Parathyroid adenoma (tissue), 2 donors: ENCODE data around the gene MAGI3.

Source experiments
- H2AFZ ChIP-seq: fragments of 300-600 bp; sonication (generic); one replicate; pipeline ENCODE4 v1.7.0; 2017; ENCODE audit warnings: antibody characterized with exemption, mild to moderate bottlenecking
- H3K27ac ChIP-seq: fragments of 300-600 bp; sonication (generic); one replicate; pipeline ENCODE4 v1.7.0; 2017
- H3K27me3 ChIP-seq: fragments of 300-600 bp; sonication (generic); one replicate; pipeline ENCODE4 v1.7.0; 2017; ENCODE audit warnings: low read length; ENCODE audit not compliant: control insufficient read depth, insufficient read depth
- H3K36me3 ChIP-seq: fragments of 300-600 bp; sonication (generic); one replicate; pipeline ENCODE4 v1.7.0; 2017; ENCODE audit warnings: low read length; ENCODE audit not compliant: control insufficient read depth, insufficient read depth
- H3K4me1 ChIP-seq: fragments of 300-600 bp; sonication (generic); one replicate; pipeline ENCODE4 v1.7.0; 2017; ENCODE audit warnings: control low read depth
- H3K4me2 ChIP-seq: fragments of 300-600 bp; sonication (generic); one replicate; pipeline ENCODE4 v1.7.0; 2017; ENCODE audit warnings: low read length
- H3K4me3 ChIP-seq: fragments of 300-600 bp; sonication (generic); one replicate; pipeline ENCODE4 v1.7.0; 2017; ENCODE audit warnings: low read depth, low read length
- H3K79me2 ChIP-seq: fragments of 300-600 bp; sonication (generic); one replicate; pipeline ENCODE4 v1.7.0; 2017; ENCODE audit warnings: control low read depth
- H3K9ac ChIP-seq: fragments of 300-600 bp; sonication (generic); one replicate; pipeline ENCODE4 v1.7.0; 2017; ENCODE audit warnings: mild to moderate bottlenecking
- H3K9me3 ChIP-seq: fragments of 300-600 bp; sonication (generic); one replicate; pipeline ENCODE4 v1.7.0; 2017; ENCODE audit warnings: low read length; ENCODE audit not compliant: control insufficient read depth
- CTCF ChIP-seq: fragments of 300-600 bp; sonication (generic); IDR thresholded peaks from one replicate; pipeline ENCODE4 v1.7.0; 2017; ENCODE audit warnings: antibody characterized with exemption, mild to moderate bottlenecking
- donor health status: primary hyperparathyroidism.

The MAGI3 gene

DNA sequence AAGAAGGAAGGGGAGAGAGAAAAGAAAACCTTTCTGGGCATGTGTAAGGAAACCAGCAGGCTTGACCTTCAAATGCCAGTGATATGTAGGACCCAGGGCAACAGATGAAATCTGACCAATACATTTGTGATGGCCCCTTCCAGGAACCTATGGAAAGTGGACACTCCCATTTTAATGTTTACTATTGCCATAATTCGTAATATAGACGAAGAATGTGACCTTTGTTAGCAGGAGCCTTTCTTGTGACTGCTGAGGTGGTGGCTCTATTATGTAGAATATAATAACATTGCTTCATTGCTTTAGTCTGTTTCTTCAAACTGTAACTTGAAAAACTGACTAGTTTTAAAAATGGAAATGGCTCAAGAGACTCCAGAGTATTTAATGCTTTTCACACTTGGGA lies 150.8 kb downstream of the MAGI3 start:
- no peak overlapping the region for H3K27ac ChIP-seq
- no peaks in the 10 kb centered on the region for H3K36me3 ChIP-seq
- no peaks in the 10 kb centered on the region for H3K27me3 ChIP-seq
- H3K4me1 ChIP-seq, result no peaks in the 10 kb centered on the region
- no peak overlapping the region for H2AFZ ChIP-seq
- H3K9ac ChIP-seq, result no peak overlapping the region
- no peak for TF ChIP-seq CTCF
- H3K79me2 ChIP-seq, result no peaks in the 10 kb centered on the region
- H3K4me3 ChIP-seq, result no peak overlapping the region
- no peaks in the 10 kb centered on the region for H3K9me3 ChIP-seq
- no peak overlapping the region for H3K4me2 ChIP-seq

DNA sequence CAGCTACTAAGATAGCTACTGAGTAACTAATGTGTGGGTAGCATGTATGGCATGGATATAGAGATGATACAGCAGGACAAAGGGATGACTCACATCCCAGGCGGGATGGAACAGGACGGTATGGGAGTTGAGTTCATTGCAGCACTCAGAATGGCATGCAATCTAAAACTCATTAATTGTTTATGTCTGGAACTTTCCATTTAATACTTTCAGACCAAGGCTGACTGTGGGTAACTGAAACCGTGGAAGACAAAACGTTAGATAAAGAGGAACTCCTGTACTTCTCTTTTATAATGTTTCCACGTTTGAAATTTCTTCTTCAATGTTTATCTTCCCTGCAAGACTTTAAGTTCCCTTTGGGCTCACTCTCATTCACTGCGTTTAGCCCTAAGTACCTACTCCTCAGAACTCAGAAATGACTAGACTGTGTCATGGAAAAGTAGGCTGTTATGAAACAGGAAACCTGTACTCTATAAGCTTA lies 151.9 kb downstream of the MAGI3 start:
- Histone ChIP-seq H3K4me3 (no peak overlapping the region), H2AFZ (no peak overlapping the region)
- TF ChIP-seq CTCF, result no peak

GRCh38 chr1:113543110-113543509 lies 152.8 kb downstream of the MAGI3 start:
- Histone ChIP-seq H3K4me2 (no peak overlapping the region), H3K79me2 (no peaks in the 10 kb centered on the region)
- TF ChIP-seq CTCF, result no peak

More for the DNA sequence above, 151.9 kb downstream of the MAGI3 start:
- Histone ChIP-seq H3K27ac (no peak overlapping the region), H3K79me2 (no peaks in the 10 kb centered on the region), H3K4me1 (no peaks in the 10 kb centered on the region), H3K36me3 (no peaks in the 10 kb centered on the region), H3K4me2 (no peak overlapping the region), H3K9me3 (no peaks in the 10 kb centered on the region), H3K9ac (no peak overlapping the region), H3K27me3 (no peaks in the 10 kb centered on the region)

GRCh38 chr1:113545210-113545609 lies 154.9 kb downstream of the MAGI3 start:
- H3K36me3 ChIP-seq, result no peaks in the 10 kb centered on the region
- no peaks in the 10 kb centered on the region for H3K4me1 ChIP-seq
- no peak overlapping the region for H3K9ac ChIP-seq
- H3K9me3 ChIP-seq, result no peaks in the 10 kb centered on the region
- H3K27me3 ChIP-seq, result no peaks in the 10 kb centered on the region
- H3K27ac ChIP-seq, result no peak overlapping the region
- H3K79me2 ChIP-seq, result no peaks in the 10 kb centered on the region
- H3K4me2 ChIP-seq, result no peak overlapping the region
- H2AFZ ChIP-seq, result no peak overlapping the region
- H3K4me3 ChIP-seq, result no peak overlapping the region
- no peak for TF ChIP-seq CTCF

More at GRCh38 chr1:113543110-113543509, 152.8 kb downstream of the MAGI3 start:
- Histone ChIP-seq H3K36me3 (no peaks in the 10 kb centered on the region), H3K27ac (no peak overlapping the region), H3K9me3 (no peaks in the 10 kb centered on the region), H3K4me1 (no peaks in the 10 kb centered on the region), H2AFZ (no peak overlapping the region), H3K9ac (no peak overlapping the region), H3K4me3 (no peak overlapping the region), H3K27me3 (no peaks in the 10 kb centered on the region)

- Histone ChIP-seq H3K79me2 (no peaks in the 10 kb centered on the region), H3K4me2 (no peak overlapping the region), H3K9me3 (no peaks in the 10 kb centered on the region), H2AFZ (no peak overlapping the region), H3K27me3 (no peaks in the 10 kb centered on the region), H3K36me3 (no peaks in the 10 kb centered on the region), H3K27ac (no peak overlapping the region), H3K4me1 (no peaks in the 10 kb centered on the region), H3K4me3 (no peak overlapping the region), H3K9ac (no peak overlapping the region)
- TF ChIP-seq CTCF, result no peak
These were observed 155.3 kb downstream of the MAGI3 start for GRCh38 chr1:113545626-113546025.
